Activated CD4-positive, alpha-beta T cell treated with anti-CD3 and anti-CD28 coated beads, Interleukin-2, amount 10 ng/mL, durations not matched to agents 7 days and 5 days (primary cell): ENCODE measurements around the gene C17orf113. TPM values are rescaled to one million over a fixed set of nuclear protein-coding genes. Genes with fewer than 3 reads are reported as not detected.

Source experiments
- CTCF ChIA-PET: fragments of 350-600 bp; sonication (Branson Sonifier 250); formaldehyde crosslinking; loops from one replicate; lab custom pipeline; 2021; ENCODE audit warnings: antibody characterized with exemption; lab: Charles Lee
- POLR2A ChIA-PET: fragments of 350-600 bp; sonication (Branson Sonifier 250); formaldehyde crosslinking; loops from one replicate; lab custom pipeline; 2021; ENCODE audit warnings: antibody characterized with exemption; lab: Charles Lee
- DNase-seq: peaks from one replicate; pipeline ENCODE4 v3.0.0-alpha.2; 2020
- H3K27ac Mint-ChIP-seq: one replicate; pipeline ENCODE4 v1.8.0; 2021; ENCODE audit warnings: mild to moderate bottlenecking, moderate library complexity, mixed read lengths
- H3K27me3 Mint-ChIP-seq: one replicate; pipeline ENCODE4 v1.8.0; 2021; ENCODE audit warnings: mixed read lengths
- H3K36me3 Mint-ChIP-seq: one replicate; pipeline ENCODE4 v1.8.0; 2021; ENCODE audit warnings: low read depth, mixed read lengths
- H3K4me1 Mint-ChIP-seq: one replicate; pipeline ENCODE4 v1.8.0; 2021; ENCODE audit warnings: mixed read lengths
- H3K4me3 Mint-ChIP-seq: one replicate; pipeline ENCODE4 v1.8.0; 2021; ENCODE audit warnings: mild to moderate bottlenecking, moderate library complexity, mixed read lengths
- H3K9me3 Mint-ChIP-seq: one replicate; pipeline ENCODE4 v1.8.0; 2021; ENCODE audit warnings: mixed read lengths
- total RNA-seq, 2 experiments: library from RNA; stranded (reverse); gene quantifications; one replicate each; pipeline ENCODE4 v1.2.3, GENCODE V29; 2021

The C17orf113 gene
- under 1 TPM in 1 of 2 experiments, not detected in 1; 0.04 TPM for total RNA-seq

DNA sequence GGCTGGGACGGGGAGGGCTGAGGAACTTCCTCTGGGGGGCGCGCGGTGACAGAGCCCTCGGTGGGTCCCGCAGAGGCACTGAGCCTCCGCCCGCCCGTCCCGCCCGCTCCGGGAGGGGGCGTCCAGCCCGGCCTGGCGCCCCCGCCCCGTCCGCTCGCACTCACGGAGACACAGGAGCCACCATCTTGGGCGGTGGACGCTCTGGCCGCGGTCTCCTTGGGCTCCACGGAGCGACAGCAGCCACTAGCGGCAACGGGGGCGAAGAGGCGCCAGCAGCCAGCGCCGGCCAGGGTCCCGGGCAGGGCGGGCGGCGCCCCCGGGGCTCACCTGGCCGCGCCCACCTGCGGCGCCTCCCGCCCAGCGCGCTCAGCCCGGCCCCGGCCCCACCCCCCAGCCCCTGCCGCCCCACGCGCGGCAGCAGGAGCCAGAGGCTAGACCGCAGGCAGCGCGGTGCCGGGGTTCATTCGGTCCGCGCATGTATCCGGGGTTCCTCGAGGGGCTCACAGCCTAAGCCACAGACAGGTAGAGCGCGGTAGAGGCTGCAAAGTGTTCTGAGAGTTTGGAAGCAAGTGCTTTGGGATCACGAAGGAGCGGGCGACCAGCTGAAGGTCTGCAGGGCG lies at the start of gene C17orf113:
Gene C17orf113 (minus strand): TSS at position 209 of the 620 bp plus-strand sequence. CDS start 7,225 bp downstream, outside the sequence.
- ChIA-PET POLR2A (no interaction called here), CTCF (interaction anchor here (1.2 to 1.6 kb wide), 3 partner anchors 9 to 13 kb away, joined by 3 to 4 read pairs (median 3); no protein-coding TSS in a partner anchor)
- Mint-ChIP-seq H3K27ac (no peak within 1 kb of the TSS), H3K4me1 (peaks cover 10% of the 10 kb centered on the region), H3K36me3 (no peaks in the 10 kb centered on the region), H3K9me3 (no peaks in the 10 kb centered on the region), H3K27me3 (peaks cover 58% of the 10 kb centered on the region), H3K4me3 (peak within 1 kb of the TSS; percentile 53)
- DNase-seq: peak; percentile 24

DNA sequence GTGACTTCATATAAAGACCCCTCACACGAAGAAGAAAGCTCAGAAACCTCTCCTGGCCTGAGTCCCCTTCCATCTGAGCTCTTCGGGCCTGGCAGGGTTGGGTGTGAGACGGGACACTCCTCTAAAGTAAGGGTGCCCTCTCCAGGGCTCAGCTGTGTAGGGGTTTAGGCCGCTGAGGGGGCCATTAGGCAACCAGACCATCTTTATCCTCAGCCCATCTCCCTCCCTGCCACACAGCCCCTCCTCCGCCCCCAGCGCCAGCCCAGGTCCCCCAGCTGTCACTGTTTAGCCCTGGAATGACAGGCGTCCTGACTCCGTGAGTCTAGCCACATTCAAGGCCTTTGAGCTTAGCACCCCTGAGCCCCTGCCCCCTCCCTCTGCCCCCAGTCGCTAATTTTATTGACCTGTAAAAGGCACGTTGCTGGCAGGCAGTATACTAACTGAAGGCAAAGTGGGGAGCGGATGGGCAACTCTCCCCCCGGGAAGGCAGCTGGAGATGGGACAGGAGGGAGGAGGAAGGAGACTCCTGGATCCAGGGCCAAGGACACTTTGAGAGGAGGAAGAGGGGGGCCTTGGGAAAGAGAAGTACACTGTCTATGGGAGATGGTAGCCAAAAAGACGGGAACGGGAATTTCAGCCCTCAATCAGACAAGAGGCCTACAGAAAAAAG lies 48.5 kb upstream of the C17orf113 start:
- CTCF ChIA-PET: interaction anchor here (1.1 to 1.6 kb wide), 2 partner anchors 31 to 33 kb away, joined by 3 to 6 read pairs; no protein-coding TSS in a partner anchor
- Mint-ChIP-seq H3K27ac (no peak overlapping the region), H3K36me3 (no peaks in the 10 kb centered on the region), H3K9me3 (no peaks in the 10 kb centered on the region), H3K4me3 (no peak overlapping the region), H3K27me3 (peaks cover 30% of the 10 kb centered on the region), H3K4me1 (peaks cover 8% of the 10 kb centered on the region)
- DNase-seq: no peak
- POLR2A ChIA-PET: no interaction called here

DNA sequence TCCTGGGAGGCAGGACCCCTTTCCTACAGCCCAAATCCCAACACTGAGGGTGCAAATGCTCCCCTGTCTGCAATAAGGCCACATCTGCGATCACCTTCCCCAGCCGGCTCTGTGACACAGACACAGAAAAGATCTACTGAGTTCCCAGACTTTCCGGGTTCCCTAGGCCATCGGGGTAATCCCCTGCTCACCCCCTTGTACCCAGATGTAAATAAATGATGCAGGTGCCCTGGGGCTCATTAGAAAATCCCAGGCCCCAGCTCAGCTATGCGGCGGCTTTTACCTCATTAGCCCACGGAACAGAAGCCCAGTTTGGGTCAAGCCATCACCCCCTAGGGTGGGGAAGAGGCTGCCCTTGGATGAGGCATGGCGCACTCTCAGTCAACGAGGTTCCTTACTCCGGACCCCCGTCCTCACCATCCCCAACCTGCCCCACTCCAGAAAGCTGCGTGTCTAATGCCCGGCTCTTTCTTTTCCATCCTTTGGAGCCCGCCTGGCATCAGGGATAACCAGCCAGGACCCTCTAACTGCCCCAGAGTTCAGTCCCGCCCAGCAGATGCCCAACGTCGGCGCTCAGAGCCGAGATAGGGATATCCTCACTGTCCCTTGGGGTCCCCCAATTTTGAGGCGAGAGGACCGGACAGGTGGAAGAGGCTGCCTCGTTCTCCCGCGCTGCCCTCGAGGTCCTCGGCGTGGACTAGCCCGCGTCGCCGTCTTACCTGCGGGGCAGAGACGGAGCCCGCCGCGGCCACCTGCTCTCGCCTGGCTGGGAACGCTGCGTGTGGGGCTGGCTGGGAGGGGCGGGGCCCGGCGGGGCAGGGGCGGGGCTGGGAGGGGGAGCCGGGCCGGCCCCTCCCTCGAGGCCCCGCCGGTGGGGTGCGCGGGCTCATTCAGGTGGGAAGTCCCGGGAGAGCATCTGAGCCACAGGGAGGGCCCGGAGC lies 47.6 kb upstream of the C17orf113 start, which contains the start of gene ZNF385C:
Gene ZNF385C (minus strand): TSS at position 783 of the 941 bp plus-strand sequence. CDS start 35,417 bp downstream, outside the sequence.
- Mint-ChIP-seq H3K4me3 (no peak within 1 kb of the TSS), H3K4me1 (peaks cover 8% of the 10 kb centered on the region)

DNA sequence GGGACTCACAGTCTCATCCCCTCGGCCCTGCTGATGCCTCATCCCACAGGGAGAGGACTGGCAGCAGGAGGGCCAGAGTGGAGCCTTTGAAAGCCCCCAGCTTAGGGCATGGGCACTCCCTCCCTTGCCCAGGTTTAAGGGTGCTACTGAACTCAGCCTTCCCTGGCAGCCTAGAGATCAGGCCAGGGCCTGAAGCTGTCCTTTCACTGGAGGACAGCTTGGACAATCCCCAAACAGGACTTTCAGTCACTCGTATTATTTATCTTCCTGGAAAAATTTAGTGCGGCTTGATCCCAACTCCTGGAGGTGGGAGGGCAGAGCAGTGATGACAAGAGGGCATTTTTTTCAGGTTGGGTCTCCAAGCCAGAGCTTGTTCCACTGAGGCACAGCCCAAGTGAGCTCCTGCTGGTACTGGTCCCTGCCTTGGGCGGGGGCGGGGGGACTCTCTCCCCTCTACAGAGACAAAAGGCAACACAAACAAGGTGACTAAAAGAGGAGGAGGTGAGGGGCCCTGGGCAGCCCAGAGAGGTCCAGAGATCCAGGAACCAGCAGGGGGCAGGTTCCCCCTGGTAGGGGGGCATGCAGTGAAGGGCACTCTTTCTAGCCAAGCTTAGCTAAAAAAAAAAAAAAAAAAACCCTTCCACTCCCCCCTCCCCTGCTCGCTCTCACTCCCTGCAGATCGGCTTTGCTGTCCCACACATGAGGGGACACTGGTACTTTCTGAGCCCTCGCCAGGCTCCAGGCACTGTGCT lies 46.1 kb upstream of the C17orf113 start:
- H3K36me3 Mint-ChIP-seq: no peaks in the 10 kb centered on the region
- POLR2A ChIA-PET: no interaction called here

More for the DNA sequence above, 47.6 kb upstream of the C17orf113 start, which contains the start of gene ZNF385C:
- peaks cover 30% of the 10 kb centered on the region for H3K27me3 Mint-ChIP-seq
- peak; percentile 21 for DNase-seq
- H3K27ac Mint-ChIP-seq: no peak within 1 kb of the TSS
- no peaks in the 10 kb centered on the region for H3K36me3 Mint-ChIP-seq
- POLR2A ChIA-PET: no interaction called here
- CTCF ChIA-PET: interaction anchor here (1.1 to 2.0 kb wide), 6 partner anchors 14 to 33 kb away, joined by 3 to 7 read pairs (median 3); partner anchors contain the start of gene DHX58
- no peaks in the 10 kb centered on the region for H3K9me3 Mint-ChIP-seq

DNA sequence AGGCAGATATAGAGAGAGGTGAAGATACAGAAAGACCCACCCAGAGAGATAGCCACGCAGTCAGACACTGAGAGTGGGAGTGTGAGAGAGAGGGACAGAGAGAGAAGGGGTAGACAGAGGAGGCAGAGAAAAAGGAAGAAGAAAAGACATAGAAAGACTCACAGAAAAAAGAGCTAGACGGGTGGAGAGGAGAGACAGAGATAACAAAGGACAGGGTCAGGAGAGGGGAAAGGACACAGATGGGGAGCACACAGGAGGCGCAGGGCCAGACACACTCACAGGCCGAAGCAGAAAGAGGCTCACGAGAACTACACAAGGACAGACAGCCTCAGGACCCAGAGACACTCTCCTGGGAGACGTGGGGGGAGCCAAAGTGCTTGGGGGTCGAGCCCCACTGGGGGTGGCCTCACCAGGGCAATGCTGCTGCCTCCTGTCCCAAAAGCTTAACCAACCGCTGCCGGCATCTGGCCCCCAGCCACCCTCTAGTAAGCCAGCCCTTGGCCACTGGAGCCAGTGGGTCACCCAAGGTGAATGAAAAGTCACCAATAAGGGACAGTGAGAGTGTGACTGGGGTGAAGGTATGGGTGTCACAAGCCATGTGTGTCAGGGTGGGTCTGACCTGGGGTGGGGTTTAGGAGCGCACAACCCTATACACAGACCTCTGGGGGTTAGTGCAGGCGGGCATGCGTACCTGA lies 44.1 kb upstream of the C17orf113 start:
- ChIA-PET POLR2A (no interaction called here), CTCF (interaction anchor here (0.6 kb wide), 1 partner anchor 251 kb away, joined by 3 read pairs; no protein-coding TSS in a partner anchor)
- peaks cover 39% of the 10 kb centered on the region for H3K27me3 Mint-ChIP-seq
- no peak overlapping the region for H3K27ac Mint-ChIP-seq
- no peaks in the 10 kb centered on the region for H3K36me3 Mint-ChIP-seq
- H3K4me1 Mint-ChIP-seq: peaks cover 8% of the 10 kb centered on the region
- no peak overlapping the region for H3K4me3 Mint-ChIP-seq
- no peaks in the 10 kb centered on the region for H3K9me3 Mint-ChIP-seq
- no peak for DNase-seq

More for the DNA sequence above, 46.1 kb upstream of the C17orf113 start:
- no peaks in the 10 kb centered on the region for H3K9me3 Mint-ChIP-seq
- peaks cover 8% of the 10 kb centered on the region for H3K4me1 Mint-ChIP-seq
- H3K27me3 Mint-ChIP-seq: peaks cover 33% of the 10 kb centered on the region
- CTCF ChIA-PET: interaction anchor here (0.7 to 2.0 kb wide), 7 partner anchors 8 to 71 kb away, joined by 3 to 7 read pairs (median 3); partner anchors contain the start of gene DHX58
- no peak overlapping the region for H3K27ac Mint-ChIP-seq
- DNase-seq: no peak
- H3K4me3 Mint-ChIP-seq: no peak overlapping the region

DNA sequence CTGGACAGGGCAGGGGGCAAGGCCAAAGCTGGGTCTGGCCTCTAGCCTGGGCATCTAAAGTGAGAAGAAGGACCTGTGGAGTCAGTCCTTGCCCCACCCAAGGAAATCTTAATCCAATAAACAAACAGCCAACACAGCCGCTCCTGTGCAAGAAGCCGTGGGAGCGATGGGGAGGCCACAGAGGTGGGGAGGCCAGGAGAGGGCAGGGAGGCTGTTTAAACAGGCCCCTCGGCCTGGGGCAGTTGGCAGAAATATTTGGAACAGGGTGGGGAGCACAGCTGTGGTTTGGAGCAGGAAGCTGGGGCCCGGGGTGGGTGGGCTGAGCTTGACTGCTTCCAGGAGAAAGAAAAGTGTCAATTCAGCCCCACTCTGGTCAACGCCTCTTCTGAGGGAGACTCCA lies 42.5 kb upstream of the C17orf113 start:
- Mint-ChIP-seq H3K36me3 (no peaks in the 10 kb centered on the region), H3K27ac (no peak overlapping the region), H3K9me3 (no peaks in the 10 kb centered on the region), H3K4me1 (peaks cover 6% of the 10 kb centered on the region), H3K27me3 (peaks cover 34% of the 10 kb centered on the region), H3K4me3 (no peak overlapping the region)
- ChIA-PET POLR2A (no interaction called here), CTCF (interaction anchor here (1.3 to 1.9 kb wide), 3 partner anchors 18 to 65 kb away, joined by 3 to 4 read pairs (median 3); no protein-coding TSS in a partner anchor)
- DNase-seq: no peak

DNA sequence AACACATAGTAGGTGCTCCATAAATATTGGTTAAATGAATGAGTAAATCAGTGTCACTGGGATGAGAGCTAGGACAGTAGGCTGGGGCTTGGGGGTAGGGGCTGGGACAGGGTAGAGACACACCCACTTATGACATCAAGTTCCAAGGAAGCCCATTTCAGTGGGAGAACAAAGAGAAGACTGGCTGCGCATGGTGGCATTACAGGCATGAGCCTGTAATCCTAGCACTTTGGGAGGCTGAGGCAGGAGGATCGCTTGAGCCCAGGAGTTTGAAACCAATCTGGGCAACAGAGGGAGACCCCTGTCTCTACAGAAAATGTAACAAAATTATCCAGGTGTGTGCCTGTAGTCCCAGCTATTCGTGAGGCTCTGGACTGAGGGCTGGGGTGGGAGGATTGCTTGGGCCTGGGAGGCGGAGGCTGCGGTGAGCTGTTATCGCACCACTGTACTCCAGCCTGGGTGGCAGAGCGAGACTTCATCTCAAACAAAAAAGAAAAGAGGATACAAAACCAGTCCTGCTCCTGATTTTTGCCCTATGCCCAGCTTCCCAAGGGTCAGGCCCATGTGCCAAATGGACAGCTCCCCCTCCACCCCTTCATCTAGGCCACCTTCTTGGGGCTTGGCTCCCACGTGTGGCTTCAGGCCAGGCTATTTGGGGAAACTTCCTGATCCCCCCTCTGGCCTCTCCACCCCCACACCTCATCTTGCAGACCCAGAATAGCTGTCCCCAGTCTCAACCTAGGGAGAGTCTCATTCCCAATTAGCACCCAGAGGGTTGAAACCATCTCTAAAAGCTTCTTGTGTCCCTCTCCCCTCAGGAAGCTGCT lies 40.8 kb upstream of the C17orf113 start:
- H3K36me3 Mint-ChIP-seq: no peaks in the 10 kb centered on the region
- POLR2A ChIA-PET: no interaction called here
- no peaks in the 10 kb centered on the region for H3K4me1 Mint-ChIP-seq
- H3K9me3 Mint-ChIP-seq: no peaks in the 10 kb centered on the region
- no peak overlapping the region for H3K4me3 Mint-ChIP-seq
- no peak for DNase-seq
- H3K27ac Mint-ChIP-seq: no peak overlapping the region
- CTCF ChIA-PET: interaction anchor here (1.1 to 1.9 kb wide), 8 partner anchors 10 to 57 kb away, joined by 3 to 8 read pairs (median 4); no protein-coding TSS in a partner anchor
- peaks cover 19% of the 10 kb centered on the region for H3K27me3 Mint-ChIP-seq

- no peaks in the 10 kb centered on the region for H3K4me1 Mint-ChIP-seq
- no peaks in the 10 kb centered on the region for H3K9me3 Mint-ChIP-seq
- POLR2A ChIA-PET: no interaction called here
- DNase-seq: no peak
- no peak overlapping the region for H3K4me3 Mint-ChIP-seq
- no peaks in the 10 kb centered on the region for H3K36me3 Mint-ChIP-seq
- CTCF ChIA-PET: interaction anchor here (0.7 to 1.1 kb wide), 3 partner anchors 8 to 25 kb away, joined by 3 read pairs; no protein-coding TSS in a partner anchor
- peaks cover 11% of the 10 kb centered on the region for H3K27me3 Mint-ChIP-seq
- no peak overlapping the region for H3K27ac Mint-ChIP-seq
Measured at GRCh38 chr17:42088736-42089135, 38.3 kb upstream of the C17orf113 start.

DNA sequence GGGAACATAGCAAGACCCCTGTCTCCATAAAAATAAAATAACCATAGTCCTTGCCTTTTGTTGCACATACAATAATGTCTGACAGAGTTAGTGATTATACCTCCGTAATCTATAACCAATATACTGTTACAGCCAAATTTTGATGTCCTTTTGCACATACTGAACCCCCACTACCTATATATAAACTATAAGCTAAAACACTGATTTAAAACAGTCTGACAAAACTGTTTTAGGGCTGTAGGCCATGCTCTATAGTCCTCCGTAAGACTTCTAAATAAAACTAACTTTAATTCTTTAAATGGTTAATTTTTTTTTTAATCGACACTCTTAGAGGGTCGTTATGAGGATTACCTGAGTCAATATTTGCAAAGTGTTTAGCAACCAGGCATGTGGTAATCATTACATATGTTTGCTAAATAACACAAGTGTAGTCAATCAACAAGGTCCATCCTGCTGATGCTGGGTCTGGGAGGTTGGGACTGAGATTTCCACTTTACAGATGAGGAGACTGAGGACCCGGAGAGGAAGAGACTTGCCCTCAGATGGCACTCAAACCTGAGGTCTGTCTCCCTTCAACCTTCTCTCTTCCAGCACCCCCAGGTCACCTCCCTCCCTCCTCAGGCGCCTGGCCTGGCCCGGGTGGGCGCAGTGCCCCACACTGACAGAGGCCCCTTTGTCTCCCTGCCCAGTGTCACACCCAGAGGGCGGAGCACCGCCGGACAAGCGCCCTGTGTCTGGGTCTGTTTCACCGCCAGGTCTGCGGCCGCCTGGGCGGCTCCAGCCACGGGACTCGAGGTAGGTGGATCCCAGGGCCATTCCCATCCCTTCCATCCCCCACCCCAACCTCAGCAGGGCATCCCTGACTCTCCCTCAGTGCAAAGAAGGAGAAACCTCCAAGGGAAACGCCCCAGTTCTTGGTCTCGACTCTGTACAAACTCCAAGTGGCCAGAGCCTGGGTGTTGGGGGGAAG lies 37.6 kb upstream of the C17orf113 start:
- no peak overlapping the region for H3K4me3 Mint-ChIP-seq
- ChIA-PET CTCF (interaction anchor here (0.7 to 1.1 kb wide), 3 partner anchors 8 to 25 kb away, joined by 3 read pairs; no protein-coding TSS in a partner anchor), POLR2A (no interaction called here)
- H3K36me3 Mint-ChIP-seq: no peaks in the 10 kb centered on the region
- no peaks in the 10 kb centered on the region for H3K9me3 Mint-ChIP-seq
- no peak for DNase-seq
- H3K27me3 Mint-ChIP-seq: peaks cover 11% of the 10 kb centered on the region
- H3K4me1 Mint-ChIP-seq: no peaks in the 10 kb centered on the region
- H3K27ac Mint-ChIP-seq: no peak overlapping the region
